ENCODE data around the gene PAX9.

GRCh38 chr14:36674659-36675058 lies 13.0 kb downstream of the PAX9 start:
- TF ChIP-seq CTCF (conservative IDR thresholded peaks at IDR 0.05 in 1 of 2, IDR thresholded peaks at IDR 0.05 in 1 of 2; ENCODE audit: low read depth in 1 of 2, low read length in 2 of 2) (no peak), EZH2 (IDR thresholded peaks at IDR 0.05; ENCODE audit: low read length, missing control alignments) (no peak)
